Peyer's patch (tissue), 4 donors: ENCODE data around the gene PHF23.

Experiments used
- CTCF ChIP-seq, 6 experiments: fragments of 450-650 bp in 4 of 6; fragments of 200-600 bp in 2 of 6; sonication (generic) in 1 of 6; IDR thresholded peaks; one replicate each; pipeline ENCODE4 v1.5.1; 2017 to 2019; ENCODE audit warnings: antibody characterized with exemption in 6 of 6, mild to moderate bottlenecking in 3 of 6, moderate library complexity in 1 of 6
- POLR2A ChIP-seq, 2 donors: fragments of 450-650 bp; IDR thresholded peaks; one replicate each; pipeline ENCODE4 v1.5.1; 2017; ENCODE audit warnings: antibody characterized with exemption in 2 of 2, mild to moderate bottlenecking in 2 of 2, moderate library complexity in 2 of 2

DNA sequence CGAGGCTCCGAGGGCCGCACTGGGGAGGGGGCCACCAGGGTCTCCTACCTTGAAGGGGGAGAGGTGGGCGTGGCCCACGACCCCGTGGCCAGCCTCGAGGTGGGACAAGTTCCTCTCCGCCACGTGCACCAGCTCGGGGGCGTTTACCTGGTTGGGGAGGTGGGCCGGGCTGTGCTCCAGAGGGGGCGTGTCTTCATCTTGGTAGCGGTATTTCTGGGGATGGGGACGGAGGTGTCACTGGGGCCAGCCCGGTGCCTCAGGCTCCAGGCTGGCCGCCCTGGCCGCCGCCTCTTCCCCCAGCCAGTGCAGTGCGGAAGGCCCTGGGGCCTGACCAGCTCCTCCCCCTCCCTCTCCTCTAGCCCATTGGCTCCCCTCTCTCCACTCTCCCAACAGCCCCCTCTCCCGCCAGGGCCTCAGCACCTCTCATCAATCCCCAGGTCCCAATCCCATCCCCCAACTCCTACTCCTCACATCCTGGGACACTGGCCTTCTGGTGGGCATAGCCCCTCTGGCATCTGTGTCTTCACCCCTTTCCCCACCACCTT lies 31.2 kb downstream of the PHF23 start:
- TF ChIP-seq CTCF (IDR thresholded peaks at IDR 0.05): no peak
- no peak for TF ChIP-seq POLR2A (IDR thresholded peaks at IDR 0.05)
